Keratinocyte (primary cell): Measurements from ENCODE around the gene ZDHHC1.

Experiments
- CTCF ChIP-seq, 3 experiments: IDR thresholded peaks in 1 of 3; conservative IDR thresholded peaks in 1 of 3; optimal IDR thresholded peaks in 1 of 3; 2 replicates in 2 of 3; 3 replicates in 1 of 3; pipeline versions ENCODE3 to v1.5.1; 2011; ENCODE audit warnings: low read length in 3 of 3, mild to moderate bottlenecking in 3 of 3, moderate library complexity in 2 of 3, control low read depth in 1 of 3, inconsistent platforms in 1 of 3; ENCODE audit not compliant: insufficient read depth in 2 of 3; ENCODE audit errors: extremely low read depth in 1 of 3
- EZH2 ChIP-seq: IDR thresholded peaks from one replicate; pipeline ENCODE4 v1.6.1; 2012; ENCODE audit warnings: inconsistent platforms, mild to moderate bottlenecking, low read length, moderate library complexity

- TF ChIP-seq CTCF (optimal IDR thresholded peaks at IDR 0.05 in 1 of 3, IDR thresholded peaks at IDR 0.05 in 1 of 3, conservative IDR thresholded peaks at IDR 0.05 in 1 of 3; ENCODE audit: extremely low read depth in 1 of 3, insufficient read depth in 2 of 3, low read length in 3 of 3) (no peak), EZH2 (no peak)
Observed at GRCh38 chr16:67399749-67400704, 16.2 kb downstream of the ZDHHC1 start.
